WTC11 (cell line): ENCODE data around the gene PISD. TPM values are rescaled to one million over a fixed set of nuclear protein-coding genes. Genes with fewer than 3 reads are reported as not detected.

ENCODE experiments used
- ATAC-seq: fragments of 200-7000 bp; cut with Tn5 transposase; 2 replicates; pipeline ENCODE4 v1.10.0; 2021; ENCODE audit warnings: mild to moderate bottlenecking, moderate library complexity
- CTCF ChIA-PET: fragments of 300-600 bp; sonication (Branson Sonifier 250); formaldehyde crosslinking; loops from one replicate; lab custom pipeline; 2021; ENCODE audit warnings: antibody characterized with exemption; lab: Charles Lee
- POLR2A ChIA-PET: fragments of 350-600 bp; sonication (Branson Sonifier 250); formaldehyde crosslinking; loops from one replicate; lab custom pipeline; 2021; ENCODE audit warnings: antibody characterized with exemption; lab: Charles Lee
- DNase-seq: peaks from one replicate; pipeline ENCODE4 v3.0.0; 2021; ENCODE audit warnings: low spot score
- H3K27ac Mint-ChIP-seq: 2 replicates; pipeline ENCODE4 v1.8.0; 2021; ENCODE audit warnings: mixed read lengths
- H3K27me3 Mint-ChIP-seq: 2 replicates; pipeline ENCODE4 v1.8.0; 2021; ENCODE audit warnings: low read depth, mild to moderate bottlenecking, moderate library complexity, mixed read lengths
- H3K36me3 Mint-ChIP-seq: 2 replicates; pipeline ENCODE4 v1.8.0; 2021; ENCODE audit warnings: mixed read lengths
- H3K4me1 Mint-ChIP-seq: 2 replicates; pipeline ENCODE4 v1.8.0; 2022; ENCODE audit warnings: mixed read lengths
- H3K4me3 Mint-ChIP-seq: 2 replicates; pipeline ENCODE4 v1.8.0; 2021; ENCODE audit warnings: mild to moderate bottlenecking, moderate library complexity, mixed read lengths
- H3K9me3 Mint-ChIP-seq: 2 replicates; pipeline ENCODE4 v1.8.0; 2021; ENCODE audit warnings: mixed read lengths
- AFF4 ChIP-seq: sonication (generic); formaldehyde crosslinking; IDR thresholded peaks from 2 replicates; pipeline ENCODE4 v1.8.1; 2023; ENCODE audit warnings: mild to moderate bottlenecking, missing genetic modification reagents, borderline replicate concordance
- AR ChIP-seq: fragments of 250-450 bp; sonication (Bioruptor Pico); IDR thresholded peaks from 2 replicates; pipeline ENCODE4 v1.9.0; 2021; ENCODE audit warnings: mild to moderate bottlenecking
- ATF2 ChIP-seq: sonication (generic); formaldehyde crosslinking; IDR thresholded peaks from 2 replicates; pipeline ENCODE4 v1.8.1; 2022; ENCODE audit warnings: low read depth, missing genetic modification reagents, borderline replicate concordance
- E2F1 ChIP-seq: sonication (generic); formaldehyde crosslinking; IDR thresholded peaks from 2 replicates; pipeline ENCODE4 v1.8.0; 2022; ENCODE audit warnings: mild to moderate bottlenecking, missing genetic modification reagents
- ETV6 ChIP-seq: sonication (generic); formaldehyde crosslinking; IDR thresholded peaks from 2 replicates; pipeline ENCODE4 v1.8.1; 2022; ENCODE audit warnings: mild to moderate bottlenecking, missing genetic modification reagents
- FOXJ3 ChIP-seq: sonication (generic); formaldehyde crosslinking; IDR thresholded peaks from 2 replicates; pipeline ENCODE4 v1.9.0; 2021; ENCODE audit warnings: missing genetic modification reagents, mild to moderate bottlenecking, borderline replicate concordance
- FOXK1 ChIP-seq: sonication (generic); formaldehyde crosslinking; IDR thresholded peaks from 2 replicates; pipeline ENCODE4 v1.8.0; 2022; ENCODE audit warnings: mild to moderate bottlenecking, moderate library complexity, missing genetic modification reagents
- GTF2I ChIP-seq: fragments of 250-450 bp; sonication (Bioruptor Pico); conservative IDR thresholded peaks from 2 replicates; pipeline ENCODE4 v1.4.0; 2021; ENCODE audit warnings: mild to moderate bottlenecking
- HMGA2 ChIP-seq: fragments of 250-450 bp; sonication (Bioruptor Pico); IDR thresholded peaks from 2 replicates; pipeline ENCODE4 v1.4.0; 2021; ENCODE audit warnings: mild to moderate bottlenecking, moderate library complexity
- IRF2 ChIP-seq: sonication (generic); formaldehyde crosslinking; IDR thresholded peaks from 2 replicates; pipeline ENCODE4 v1.8.0; 2022; ENCODE audit warnings: low read depth, missing genetic modification reagents, borderline replicate concordance
- KAT7 ChIP-seq: sonication (generic); formaldehyde crosslinking; IDR thresholded peaks from 2 replicates; pipeline ENCODE4 v1.8.1; 2023; ENCODE audit warnings: missing genetic modification reagents, mild to moderate bottlenecking, borderline replicate concordance
- NFATC4 ChIP-seq: fragments of 250-450 bp; sonication (Bioruptor Pico); IDR thresholded peaks from 2 replicates; pipeline ENCODE4 v1.9.0; 2021; ENCODE audit warnings: mild to moderate bottlenecking
- OVOL2 ChIP-seq: fragments of 250-450 bp; sonication (Bioruptor Pico); IDR thresholded peaks from 2 replicates; pipeline ENCODE4 v1.9.0; 2021; ENCODE audit warnings: mild to moderate bottlenecking, borderline replicate concordance
- TP53 ChIP-seq: sonication (generic); formaldehyde crosslinking; IDR thresholded peaks from 2 replicates; pipeline ENCODE4 v1.8.1; 2023; ENCODE audit warnings: mild to moderate bottlenecking, missing genetic modification reagents
- ZBTB43 ChIP-seq: sonication (generic); formaldehyde crosslinking; IDR thresholded peaks from 2 replicates; pipeline ENCODE4 v1.8.1; 2023; ENCODE audit warnings: mild to moderate bottlenecking, missing genetic modification reagents
- ZNF281 ChIP-seq: sonication (generic); formaldehyde crosslinking; IDR thresholded peaks from 2 replicates; pipeline ENCODE4 v1.8.0; 2023; ENCODE audit warnings: mild to moderate bottlenecking, missing genetic modification reagents
- ZNF396 ChIP-seq: fragments of 250-450 bp; sonication (Bioruptor Pico); IDR thresholded peaks from 2 replicates; pipeline ENCODE4 v1.8.0; 2021; ENCODE audit warnings: mild to moderate bottlenecking, moderate library complexity, borderline replicate concordance
- ZNF425 ChIP-seq: fragments of 250-450 bp; sonication (Bioruptor Pico); conservative IDR thresholded peaks from 2 replicates; pipeline ENCODE4 v1.9.0; 2021; ENCODE audit warnings: mild to moderate bottlenecking
- ZSCAN18 ChIP-seq: fragments of 250-450 bp; sonication (Bioruptor Pico); IDR thresholded peaks from 2 replicates; pipeline ENCODE4 v2.1.2; 2022; ENCODE audit warnings: mild to moderate bottlenecking, moderate library complexity
- total RNA-seq: library from RNA; stranded (reverse); gene quantifications from 3 replicates; pipeline ENCODE4 v1.2.3, GENCODE V29; 2021

The PISD gene
- total RNA-seq, 1 experiment from 2014 or later: 55.7 TPM

GRCh38 chr22:31637891-31638618, 24.0 kb downstream of the PISD start:
- ChIA-PET POLR2A (no interaction called here), CTCF (interaction anchor here (1.1 to 1.7 kb wide), 3 partner anchors 13 to 332 kb away, joined by 3 to 5 read pairs (median 5); no protein-coding TSS in a partner anchor)
- ATAC-seq: no peak
- peaks cover 16% of the 10 kb centered on the region for H3K36me3 Mint-ChIP-seq
- no peaks in the 10 kb centered on the region for H3K9me3 Mint-ChIP-seq
- peaks cover 5% of the 10 kb centered on the region for H3K4me1 Mint-ChIP-seq
- no peak for DNase-seq
- H3K27ac Mint-ChIP-seq: peak overlapping the region; percentile 32; the same call in 1 of the 2 replicates
- no peak overlapping the region for H3K4me3 Mint-ChIP-seq
- H3K27me3 Mint-ChIP-seq: no peaks in the 10 kb centered on the region
- TF ChIP-seq HMGA2 (no peak), TP53 (CRISPR knock-in tag) (no peak), OVOL2 (CRISPR knock-in tag) (no peak), NFATC4 (CRISPR knock-in tag) (no peak), IRF2 (CRISPR knock-in tag) (no peak), AR (CRISPR knock-in tag) (no peak), ETV6 (CRISPR knock-in tag) (no peak), KAT7 (CRISPR knock-in tag) (no peak), ZBTB43 (CRISPR knock-in tag) (no peak), ATF2 (no peak), GTF2I (no peak), ZSCAN18 (no peak), ZNF425 (CRISPR knock-in tag) (no peak), E2F1 (CRISPR knock-in tag) (no peak), AFF4 (CRISPR knock-in tag) (no peak), ZNF396 (CRISPR knock-in tag) (no peak), ZNF281 (CRISPR knock-in tag) (no peak), FOXK1 (CRISPR knock-in tag) (no peak), FOXJ3 (CRISPR knock-in tag) (no peak)
